ENCODE results near the gene KRAS. TPM values are rescaled to one million over a fixed set of nuclear protein-coding genes. Genes with fewer than 3 reads are reported as not detected.
A peak's percentile ranks its signal among the peaks of the same experiment; 100 is the strongest.

The KRAS gene
- total RNA-seq, 2 donors from 2014 or later = 5.9 to 8.3 TPM

- Histone ChIP-seq H3K27me3 (no peaks in the 10 kb centered on the region), H3K9me3 (no peaks in the 10 kb centered on the region), H3K4me3 (no peak overlapping the region), H3K27ac (peak overlapping the region in 1 of 4 donors; percentile 36), H3K36me3 (replicated peaks in 1 of 2; ENCODE audit: insufficient read depth in 1 of 2, low read depth in 2 of 2) (no peaks in the 10 kb centered on the region), H3K4me1 (no peaks in the 10 kb centered on the region)
- WGBS, 2 donors = 56 to 81% methylated on average over 2 of the region's 2 CpGs
- DNase-seq (no peak), ATAC-seq (no peak)
- intact Hi-C loops (cut with DNase I) = no loop called here
- no peak for TF ChIP-seq CTCF (IDR thresholded peaks at IDR 0.05)
- no peak for TF ChIP-seq POLR2A (IDR thresholded peaks at IDR 0.05)
Observed at GRCh38 chr12:25287610-25288009, 36.9 kb upstream of the KRAS start.

DNA sequence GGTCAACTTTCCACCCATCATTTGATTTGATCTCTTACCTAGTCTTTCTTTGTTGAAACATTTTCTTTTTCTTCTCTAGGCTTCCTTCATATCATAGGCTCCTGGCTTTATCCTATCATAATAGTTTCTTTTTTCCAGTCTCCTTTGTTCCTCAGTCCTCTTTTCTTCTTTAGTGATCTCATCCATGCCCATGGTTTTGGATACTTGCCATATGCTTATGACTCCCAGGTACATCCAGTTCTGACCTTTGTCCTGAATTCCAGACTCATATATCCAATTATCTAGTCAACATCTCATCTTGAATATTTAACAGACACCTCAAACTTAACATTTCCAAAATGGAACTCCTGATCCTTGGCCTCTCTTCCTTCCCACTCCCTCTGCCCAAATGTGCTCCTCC, 36.1 kb upstream of the KRAS start:
- TF ChIP-seq CTCF (IDR thresholded peaks at IDR 0.05) (no peak), POLR2A (IDR thresholded peaks at IDR 0.05) (no peak)
- intact Hi-C loops (cut with DNase I) = no loop called here
- Histone ChIP-seq H3K27me3 (no peaks in the 10 kb centered on the region), H3K4me3 (no peak overlapping the region), H3K27ac (no peak overlapping the region), H3K9me3 (no peaks in the 10 kb centered on the region), H3K36me3 (replicated peaks in 1 of 2; ENCODE audit: insufficient read depth in 1 of 2, low read depth in 2 of 2) (no peaks in the 10 kb centered on the region), H3K4me1 (no peaks in the 10 kb centered on the region)
- ATAC-seq (no peak), DNase-seq (no peak)

DNA sequence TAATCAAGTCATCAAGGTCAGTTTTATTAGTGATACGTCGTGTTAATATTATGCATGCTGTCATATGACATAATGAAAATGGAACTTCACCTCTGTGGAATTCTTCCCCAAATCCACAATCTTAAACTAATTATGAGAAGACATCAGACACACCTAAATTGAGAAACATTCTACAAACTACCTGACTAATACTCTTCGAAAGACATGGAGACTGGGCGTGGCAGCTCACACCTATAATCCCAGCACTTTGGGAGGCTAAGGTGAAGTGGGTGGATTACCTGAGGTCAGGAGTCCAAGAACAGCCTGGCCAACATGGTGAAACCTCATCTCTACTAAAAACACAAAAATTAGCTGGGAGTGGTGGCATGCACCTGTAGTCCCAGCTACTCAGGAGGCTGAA, 33.3 kb upstream of the KRAS start:
- Histone ChIP-seq H3K27ac (no peak overlapping the region), H3K4me1 (no peaks in the 10 kb centered on the region)
- WGBS, 2 donors = 91 to 94% methylated on average over 4 of the region's 4 CpGs

GRCh38 chr12:25283006-25283405, 32.3 kb upstream of the KRAS start:
- Histone ChIP-seq H3K27ac (no peak overlapping the region), H3K36me3 (replicated peaks in 1 of 2; ENCODE audit: insufficient read depth in 1 of 2, low read depth in 2 of 2) (no peaks in the 10 kb centered on the region), H3K9me3 (no peaks in the 10 kb centered on the region), H3K27me3 (no peaks in the 10 kb centered on the region), H3K4me3 (no peak overlapping the region), H3K4me1 (no peaks in the 10 kb centered on the region)
- intact Hi-C loops (cut with DNase I) = no loop called here
- 81 to 85% methylated on average over 3 of the region's 3 CpGs for WGBS, 2 donors
- DNase-seq (no peak), ATAC-seq (no peak)
- TF ChIP-seq CTCF (IDR thresholded peaks at IDR 0.05) = no peak
- TF ChIP-seq POLR2A (IDR thresholded peaks at IDR 0.05) = no peak

More for the DNA sequence above, 33.3 kb upstream of the KRAS start:
- Histone ChIP-seq H3K4me3 (no peak overlapping the region), H3K36me3 (replicated peaks in 1 of 2; ENCODE audit: insufficient read depth in 1 of 2, low read depth in 2 of 2) (no peaks in the 10 kb centered on the region), H3K9me3 (no peaks in the 10 kb centered on the region), H3K27me3 (no peaks in the 10 kb centered on the region)
- DNase-seq (no peak), ATAC-seq (no peak)
- intact Hi-C loops (cut with DNase I) = no loop called here
- TF ChIP-seq POLR2A (IDR thresholded peaks at IDR 0.05) = no peak
- TF ChIP-seq CTCF (IDR thresholded peaks at IDR 0.05) = no peak

- H3K27me3 ChIP-seq = no peaks in the 10 kb centered on the region
- TF ChIP-seq CTCF (IDR thresholded peaks at IDR 0.05) (no peak), POLR2A (IDR thresholded peaks at IDR 0.05) (no peak)
- H3K9me3 ChIP-seq = no peaks in the 10 kb centered on the region
- ATAC-seq (no peak), DNase-seq (no peak)
- H3K4me1 ChIP-seq = peaks cover 6% of the 10 kb centered on the region
- H3K4me3 ChIP-seq = no peak overlapping the region
- H3K27ac ChIP-seq = no peak overlapping the region
- H3K36me3 ChIP-seq (replicated peaks in 1 of 2; ENCODE audit: insufficient read depth in 1 of 2, low read depth in 2 of 2) = no peaks in the 10 kb centered on the region
- intact Hi-C loops (cut with DNase I) = no loop called here
Observed at GRCh38 chr12:25280082-25280481, 29.4 kb upstream of the KRAS start.

Measured in body of pancreas (tissue), 4 donors.